K562 (cell line): Measurements from ENCODE around the gene FUT2. TPM values are rescaled to one million over a fixed set of nuclear protein-coding genes. Genes with fewer than 3 reads are reported as not detected.

ENCODE experiments used
- ATAC-seq: fragments of 200-7000 bp; cut with Tn5 transposase; 3 replicates; pipeline ENCODE4 v1.9.1; 2020; ENCODE audit warnings: moderate library complexity
- BruUV-seq: library from RNA; stranded (reverse); fragments of 400-500 nt; replicated peaks from 2 replicates; lab custom pipeline; 2021; lab: Mats Ljungman, UMichigan
- CTCF ChIA-PET: fragments of 300-600 bp; formaldehyde crosslinking; extraction: SDS; loops from one replicate; lab custom pipeline; 2021; ENCODE audit warnings: low intra/inter-chr PET ratio; lab: Yijun Ruan, JAX
- POLR2A ChIA-PET: fragments of 300-600, 350-650 bp; sonication (Branson Sonifier 250); formaldehyde crosslinking; extraction: SDS; loops from one replicate; lab custom pipeline; 2021; ENCODE audit warnings: antibody characterized with exemption, inconsistent platforms; lab: Yijun Ruan, JAX
- DNase-seq, 4 experiments: peaks; one replicate each; pipeline versions ENCODE4 v3.0.0 to v3.0.0-alpha.2; 2011 to 2018; ENCODE audit warnings: low spot score in 3 of 4, mixed read lengths in 3 of 4; ENCODE audit errors: extremely low read depth in 1 of 4
- FAIRE-seq: peaks from 2 replicates; lab custom pipeline; 2011; peaks lifted over from hg19 to GRCh38; lab: Jason Lieb, UNC
- H2AFZ ChIP-seq: 2 replicates; pipeline ENCODE4 v1.6.0; 2011; ENCODE audit warnings: low read depth, low read length, control low read depth, inconsistent platforms
- H3K27ac ChIP-seq: fragments of 200-600 bp; 3 replicates; pipeline ENCODE4 v1.8.0; 2011; ENCODE audit warnings: low read depth, mild to moderate bottlenecking, control low read depth, inconsistent platforms, low read length, moderate library complexity, mixed read lengths; ENCODE audit errors: extremely low read depth
- H3K27me3 ChIP-seq, 2 experiments: fragments of 300-600 bp in 1 of 2; 2 replicates in 1 of 2; 3 replicates in 1 of 2; pipeline versions ENCODE4 v1.6.0 to v1.8.0; 2011; ENCODE audit warnings: inconsistent platforms in 2 of 2, low read length in 2 of 2, mild to moderate bottlenecking in 1 of 2, mixed read lengths in 1 of 2, moderate library complexity in 1 of 2; ENCODE audit not compliant: control insufficient read depth in 2 of 2, insufficient read depth in 2 of 2
- H3K36me3 ChIP-seq: fragments of 300-600 bp; 3 replicates; pipeline ENCODE4 v1.8.0; 2011; ENCODE audit warnings: mild to moderate bottlenecking, low read length, inconsistent platforms; ENCODE audit not compliant: control insufficient read depth, insufficient read depth
- H3K4me1 ChIP-seq, 2 experiments: fragments of 200-600 bp in 1 of 2; replicated peaks in 1 of 2; 2 replicates in 1 of 2; 3 replicates in 1 of 2; pipeline versions ENCODE4 v1.5.1 to v1.8.0; 2011; ENCODE audit warnings: inconsistent platforms in 2 of 2, low read length in 2 of 2, mild to moderate bottlenecking in 1 of 2, mixed read lengths in 1 of 2, moderate library complexity in 1 of 2; ENCODE audit not compliant: control insufficient read depth in 2 of 2, insufficient read depth in 2 of 2
- H3K4me2 ChIP-seq: 2 replicates; pipeline ENCODE4 v1.6.1; 2011; ENCODE audit warnings: low read length, control low read depth, inconsistent platforms, mixed read lengths; ENCODE audit not compliant: insufficient read depth
- H3K4me3 ChIP-seq: fragments of 200-600 bp; sonication (generic), shearing (Covaris generic); 2 replicates; pipeline ENCODE4 v1.5.1; 2016; ENCODE audit warnings: control low read depth, inconsistent platforms
- H3K79me2 ChIP-seq: fragments of 200-600 bp; 3 replicates; pipeline ENCODE4 v1.8.0; 2011; ENCODE audit warnings: low read length, inconsistent platforms; ENCODE audit not compliant: control insufficient read depth, insufficient read depth
- H3K9ac ChIP-seq, 2 experiments: 2 replicates each; pipeline versions ENCODE4 v1.6.0 to v1.6.1; 2011; ENCODE audit warnings: low read depth in 2 of 2, low read length in 2 of 2, control low read depth in 1 of 2, inconsistent platforms in 1 of 2, mild to moderate bottlenecking in 1 of 2, mixed read lengths in 1 of 2; ENCODE audit not compliant: insufficient read depth in 1 of 2
- H3K9me1 ChIP-seq: one replicate; pipeline ENCODE4 v1.6.0; 2011; ENCODE audit warnings: inconsistent platforms, mild to moderate bottlenecking, low read length, moderate library complexity; ENCODE audit not compliant: control insufficient read depth, insufficient read depth
- H3K9me3 ChIP-seq: replicated peaks from 2 replicates; pipeline ENCODE4 v1.5.1; 2011; ENCODE audit warnings: low read depth, low read length, inconsistent platforms; ENCODE audit not compliant: control insufficient read depth, insufficient read depth
- H4K20me1 ChIP-seq: replicated peaks from 2 replicates; pipeline ENCODE4 v1.6.1; 2011; ENCODE audit warnings: low read length, inconsistent platforms, mixed read lengths; ENCODE audit not compliant: control insufficient read depth, insufficient read depth
- HSF4 ChIP-seq: fragments of 250-450 bp; sonication (Bioruptor Pico); IDR thresholded peaks from 2 replicates; pipeline ENCODE4 v2.1.2; 2022; ENCODE audit warnings: mild to moderate bottlenecking, moderate library complexity, borderline replicate concordance
- NCOA1 ChIP-seq: fragments of 450-650 bp; IDR thresholded peaks from 2 replicates; pipeline ENCODE4 v1.6.1; 2016; ENCODE audit warnings: low read depth
- NCOR1 ChIP-seq: fragments of 450-650 bp; IDR thresholded peaks from 2 replicates; pipeline ENCODE4 v1.6.1; 2016; ENCODE audit warnings: mild to moderate bottlenecking, moderate library complexity
- PBX2 ChIP-seq, 2 experiments: IDR thresholded peaks in 1 of 2; conservative IDR thresholded peaks in 1 of 2; 2 replicates each; pipeline ENCODE4 v1.6.1; 2016; ENCODE audit warnings: low read depth in 2 of 2, mild to moderate bottlenecking in 1 of 2, missing compliant biosample characterization in 1 of 2, missing genetic modification characterization in 1 of 2, moderate library complexity in 1 of 2
- POLR2G ChIP-seq: fragments of 200-400 bp; formaldehyde crosslinking; IDR thresholded peaks from 2 replicates; pipeline ENCODE4 v1.6.1; 2017; ENCODE audit warnings: low read depth, mild to moderate bottlenecking, antibody characterized with exemption, low read length, moderate library complexity
- SAP30 ChIP-seq: fragments of 200-600 bp; sonication (generic); IDR thresholded peaks from 2 replicates; pipeline ENCODE4 v1.6.1; 2012; ENCODE audit warnings: borderline replicate concordance, low read depth, mild to moderate bottlenecking, moderate library complexity, low read length, control low read depth, inconsistent platforms; ENCODE audit not compliant: insufficient read depth, poor library complexity, severe bottlenecking
- SNRNP70 ChIP-seq: fragments of 200-400 bp; formaldehyde crosslinking; optimal IDR thresholded peaks from 2 replicates; pipeline ENCODE3; 2017; ENCODE audit warnings: low read depth, low read length
- SRSF3 ChIP-seq: fragments of 200-400 bp; formaldehyde crosslinking; IDR thresholded peaks from 2 replicates; pipeline ENCODE4 v1.6.1; 2016; ENCODE audit warnings: mild to moderate bottlenecking, low read length, moderate library complexity; ENCODE audit not compliant: insufficient read depth
- ZNF263 ChIP-seq: sonication (generic); formaldehyde crosslinking; IDR thresholded peaks from 2 replicates; pipeline ENCODE4 v1.8.0; 2022; ENCODE audit warnings: mild to moderate bottlenecking, missing genetic modification reagents, borderline replicate concordance
- ZNF277 ChIP-seq: fragments of 250-450 bp; sonication (Bioruptor Pico); IDR thresholded peaks from 2 replicates; pipeline ENCODE4 v1.8.0; 2022; ENCODE audit warnings: inconsistent platforms, mild to moderate bottlenecking, moderate library complexity, borderline replicate concordance
- ZNF384 ChIP-seq: IDR thresholded peaks from 2 replicates; pipeline ENCODE4 v1.6.1; 2012; ENCODE audit warnings: low read depth, low read length, improper control_type of control experiment
- ZNF586 ChIP-seq: fragments of 450-650 bp; formaldehyde crosslinking; conservative IDR thresholded peaks from 2 replicates; pipeline ENCODE4 v1.4.0; 2020; ENCODE audit warnings: mild to moderate bottlenecking, moderate library complexity
- WGBS: fragments of 100-300 bp; shearing (Covaris generic); methylation state at CpG from one replicate; pipeline ENCODE4 v1.1.6; 2016; ENCODE audit warnings: low coverage, mixed read lengths; ENCODE audit not compliant: insufficient coverage; ENCODE audit errors: missing lambda C conversion rate; 5-methylcytosine and 5-hydroxymethylcytosine counted together
- in situ Hi-C: fragments of 300-500 bp; cut with MboI; formaldehyde crosslinking; loops from 4 replicates; pipeline ENCODE4 v1.15.0; 2018; ENCODE audit warnings: inconsistent platforms, mixed read lengths
- intact Hi-C: fragments of 100-400 bp; cut with micrococcal nuclease; formaldehyde crosslinking; loops from 2 replicates; pipeline ENCODE4 v1.14.2; 2022
- polyA plus RNA-seq, 8 experiments: library from polyadenylated mRNA; depleted of rRNA in 4 of 8; stranded (reverse) in 5 of 8; unstranded in 3 of 8; fragments of >200 nt; fragmentation: Nextera tagmentation in 2 of 8; fragmentation: Illumina TruSeq in 1 of 8; extraction: Ambion mirVana in 2 of 8; extraction: Trizol in 1 of 8; gene quantifications; 2 replicates each; pipeline versions ENCODE4 v1.2.1 to v1.2.3, GENCODE V29; 2011 to 2014; ENCODE audit warnings: inconsistent platforms in 1 of 8, missing spikeins in 1 of 8
- total RNA-seq, 7 experiments: library from RNA; depleted of rRNA in 6 of 7; stranded (reverse); fragments of >200 nt in 6 of 7; fragmentation: Illumina TruSeq in 2 of 7; extraction: Trizol in 2 of 7; gene quantifications; 2 replicates each; pipeline versions ENCODE4 v1.2.1 to v1.2.3, GENCODE V29; 2011 to 2021; ENCODE audit warnings: low replicate concordance in 1 of 7
- TF ChIP-seq, protein P1 (sequence below): fragments of 450-650 bp; IDR thresholded peaks from 2 replicates; pipeline ENCODE4 v1.6.1; 2016; ENCODE audit warnings: low read depth, mild to moderate bottlenecking, moderate library complexity

The FUT2 gene
- total and polyA plus RNA-seq, 9 of the 15 experiments (the other 6 are each of a cell fraction or from before 2014, with no cell fraction given) = 0.03 to 0.04 TPM; not detected in 7

- in situ Hi-C loops (no loop called here), intact Hi-C loops (no loop called here)
- DNase-seq = no peak
- H3K9ac ChIP-seq = peak overlapping the region in 1 of 2 experiments; percentile 71; a peak in 2 of 4 replicates
- POLR2A ChIA-PET = no interaction called here
- no peak overlapping the region for H3K27ac ChIP-seq
- whole genome bisulfite sequencing = 51% methylated on average over 5 of the region's 10 CpGs
- CTCF ChIA-PET = no interaction called here
- no peaks in the 10 kb centered on the region for H3K27me3 ChIP-seq
- no peaks in the 10 kb centered on the region for H4K20me1 ChIP-seq
- no peaks in the 10 kb centered on the region for H3K9me3 ChIP-seq
- H3K9me1 ChIP-seq = no peaks in the 10 kb centered on the region
- no peak overlapping the region for H3K4me2 ChIP-seq
- H3K4me1 ChIP-seq = peaks cover 4 to 43% of the 10 kb centered on the region in 2 experiments; a peak in 4 of 5 replicates
- no peak overlapping the region for H2AFZ ChIP-seq
- TF ChIP-seq SAP30 (no peak), SRSF3 (no peak), POLR2G (no peak), SNRNP70 (no peak), NCOR1 (no peak), ZNF263 (no peak), ZNF586 (CRISPR knock-in tag) (no peak), NCOA1 (no peak), HSF4 (no peak), ZNF384 (no peak), ZNF277 (CRISPR knock-in tag) (no peak), PBX2 (CRISPR knock-in tag; IDR thresholded peaks at IDR 0.05; ENCODE audit: low read depth) (no peak), PBX2 (tag; conservative IDR thresholded peaks at IDR 0.05; ENCODE audit: low read depth) (no peak)
- TF ChIP-seq, protein P1, sequence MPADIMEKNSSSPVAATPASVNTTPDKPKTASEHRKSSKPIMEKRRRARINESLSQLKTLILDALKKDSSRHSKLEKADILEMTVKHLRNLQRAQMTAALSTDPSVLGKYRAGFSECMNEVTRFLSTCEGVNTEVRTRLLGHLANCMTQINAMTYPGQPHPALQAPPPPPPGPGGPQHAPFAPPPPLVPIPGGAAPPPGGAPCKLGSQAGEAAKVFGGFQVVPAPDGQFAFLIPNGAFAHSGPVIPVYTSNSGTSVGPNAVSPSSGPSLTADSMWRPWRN = no peak
- FAIRE-seq = no peak
- no peak overlapping the region for H3K4me3 ChIP-seq
- no peaks in the 10 kb centered on the region for H3K36me3 ChIP-seq
- H3K79me2 ChIP-seq = no peaks in the 10 kb centered on the region
- BruUV-seq = no TSS peak
- no peak for ATAC-seq
Observed at GRCh38 chr19:48671446-48671995, 24.2 kb upstream of the FUT2 start.
